Measurements from ENCODE around the gene GNAI3.
A peak's percentile ranks its signal among the peaks of the same experiment; 100 is the strongest.

GNAI3 gene

GRCh38 chr1:109603229-109603628, 54.8 kb downstream of the GNAI3 start:
- DNase-seq: no peak

DNA sequence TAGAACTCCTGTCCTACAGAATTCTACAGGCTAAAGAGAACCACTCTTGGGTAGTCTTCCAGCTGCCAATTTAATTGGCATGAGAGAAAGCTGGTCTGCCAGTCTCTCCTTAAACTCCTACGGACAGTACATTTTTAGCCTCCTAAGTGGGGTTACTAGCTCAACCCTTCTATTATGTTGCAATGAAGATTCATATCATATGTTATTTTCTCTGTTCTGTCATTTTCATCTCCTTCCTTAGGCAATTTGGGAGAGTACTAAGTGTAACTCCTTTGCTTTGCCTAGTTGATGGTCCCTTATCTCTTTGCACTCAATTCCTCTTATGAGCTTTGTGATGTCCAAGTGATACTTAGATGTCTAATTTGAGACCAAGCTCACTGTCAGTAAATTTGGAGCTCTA, 57.0 kb downstream of the GNAI3 start:
- no peak for DNase-seq

DNA sequence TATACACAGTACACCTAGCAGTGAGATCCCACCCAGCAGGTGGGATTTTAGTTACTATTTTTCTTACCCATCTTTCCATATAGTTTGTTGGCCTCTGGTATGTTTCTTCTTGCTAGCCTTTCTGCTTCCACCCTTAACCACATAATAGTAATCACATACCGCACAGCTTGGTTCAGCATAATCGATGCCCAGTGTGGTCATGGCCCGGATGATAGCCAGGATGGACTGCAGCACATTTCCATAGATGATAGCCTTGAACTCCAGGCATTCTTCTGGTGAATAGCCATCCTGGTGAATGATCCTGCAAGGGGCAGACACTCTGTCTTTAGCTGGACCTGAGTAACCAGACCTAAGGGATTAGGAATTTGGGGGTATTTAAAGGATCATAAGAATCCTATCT, 61.5 kb downstream of the GNAI3 start:
- no peak for DNase-seq

GRCh38 chr1:109610609-109611307, 62.3 kb downstream of the GNAI3 start:
- DNase-seq: no peak

DNA sequence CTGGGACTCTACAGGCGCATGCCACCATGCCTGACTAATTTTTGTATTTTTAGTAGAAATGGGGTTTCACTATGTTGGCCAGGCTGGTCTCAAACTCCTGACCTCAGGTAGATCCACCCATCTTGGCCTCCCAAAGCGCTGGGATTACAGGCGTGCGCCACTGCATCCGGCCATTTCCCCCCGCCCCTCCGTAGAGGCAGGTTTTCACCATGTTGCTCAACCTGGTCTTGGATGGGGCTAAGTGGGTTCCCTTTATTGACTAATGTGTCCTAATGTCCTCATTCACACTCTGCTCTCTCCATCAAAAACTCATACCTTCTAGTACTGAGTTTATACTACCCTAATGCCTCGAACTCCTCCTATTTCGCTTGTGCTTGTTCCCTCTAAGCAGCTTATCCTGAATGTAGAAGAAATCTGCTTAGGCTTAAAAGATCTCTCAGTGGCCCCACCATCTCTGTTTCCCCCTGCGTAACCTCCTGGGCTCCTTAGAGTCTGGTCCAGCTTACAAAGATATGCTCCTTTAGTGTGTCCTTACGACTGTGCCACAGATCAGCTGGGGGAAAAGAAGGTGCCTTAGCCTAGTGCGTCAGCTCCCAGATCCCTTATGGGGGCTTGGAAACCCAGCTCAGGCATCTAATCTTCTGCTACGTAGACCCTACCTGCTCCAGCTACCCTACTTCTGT, 63.0 kb downstream of the GNAI3 start:
- no peak for DNase-seq

- no peak for DNase-seq
Observed at GRCh38 chr1:109613361-109614147, 65.1 kb downstream of the GNAI3 start.

- no peak for DNase-seq
Observed at GRCh38 chr1:109615879-109616278, 67.5 kb downstream of the GNAI3 start.

GRCh38 chr1:109616391-109616790, 68.0 kb downstream of the GNAI3 start:
- no peak for DNase-seq

GRCh38 chr1:109617291-109617801, 68.9 kb downstream of the GNAI3 start:
- DNase-seq: no peak

- no peak for DNase-seq
Observed at GRCh38 chr1:109618661-109619575, 70.5 kb downstream of the GNAI3 start.

GRCh38 chr1:109619576-109620400, 71.4 kb downstream of the GNAI3 start, which contains the start of the genes AMPD2 and GNAT2:
Gene AMPD2, plus strand, starts transcription at chr1:109619837. Its CDS starts 1,339 bp downstream, at chr1:109621176.
Gene GNAT2, minus strand, starts transcription at chr1:109619616. Its CDS starts 6,746 bp downstream, at chr1:109612870.
- DNase-seq: peak; percentile 60

- no peak for DNase-seq
Observed at GRCh38 chr1:109620401-109620791, 72.0 kb downstream of the GNAI3 start.

GRCh38 chr1:109620841-109621286, 72.4 kb downstream of the GNAI3 start:
- DNase-seq: peak; percentile 95

GRCh38 chr1:109621379-109622136, 73.1 kb downstream of the GNAI3 start:
- no peak for DNase-seq

DNA sequence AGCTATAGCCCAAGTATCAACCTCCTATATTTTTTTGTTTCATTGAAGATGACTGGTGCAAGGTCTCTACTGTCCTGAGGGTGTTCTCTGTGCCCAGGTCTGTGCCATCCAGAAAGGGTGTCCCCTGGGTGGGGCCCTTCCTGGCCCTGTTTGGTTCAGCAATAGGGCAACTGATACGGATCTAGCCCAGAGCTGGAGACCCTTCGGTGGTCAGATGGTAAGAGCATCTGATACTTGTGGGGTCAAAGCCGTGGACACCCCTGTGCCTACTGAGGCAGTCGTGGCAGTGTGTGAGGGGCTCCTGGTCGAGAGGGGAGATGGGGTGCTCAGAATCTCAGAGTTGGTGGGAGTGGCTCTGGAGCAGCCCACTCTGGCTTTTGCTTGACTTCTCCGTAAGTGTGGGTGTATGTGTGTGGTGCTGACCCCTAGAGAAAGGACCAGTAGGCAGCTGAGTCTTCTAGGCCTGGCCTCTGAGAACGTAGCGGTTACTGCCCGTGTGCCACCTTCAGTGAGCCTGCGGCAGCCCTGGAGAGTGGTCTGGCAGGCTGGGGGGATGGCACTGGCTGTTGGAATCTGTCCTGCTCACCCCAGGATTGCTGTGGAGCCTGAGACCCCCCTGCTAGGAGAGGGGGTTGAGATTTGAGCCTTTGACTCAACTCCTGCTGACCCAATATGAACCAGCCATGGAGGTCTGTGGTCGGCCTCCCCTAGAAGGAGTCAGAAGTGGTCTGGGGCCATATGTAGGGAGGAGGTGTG, 73.9 kb downstream of the GNAI3 start:
- DNase-seq: no peak

DNA sequence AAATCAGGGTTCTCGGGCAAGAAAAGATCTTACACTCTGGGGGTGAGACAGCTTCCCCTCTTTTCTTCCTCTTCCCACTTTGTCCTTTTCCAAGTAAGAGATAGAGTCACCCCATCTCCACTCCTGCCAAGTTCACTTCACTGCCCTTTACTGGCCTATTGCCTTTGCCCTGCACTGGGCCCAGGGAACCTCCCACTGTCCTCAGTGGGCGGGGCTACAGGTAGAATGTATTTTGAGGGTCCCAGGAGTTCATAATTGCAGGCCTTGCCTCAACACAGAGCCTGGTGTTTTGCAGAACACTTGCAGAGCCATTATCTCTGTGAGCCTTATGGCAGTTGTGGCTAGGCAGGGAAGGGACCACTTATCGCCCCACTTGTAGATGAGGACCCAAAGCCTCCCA, 74.5 kb downstream of the GNAI3 start:
- no peak for DNase-seq

DNA sequence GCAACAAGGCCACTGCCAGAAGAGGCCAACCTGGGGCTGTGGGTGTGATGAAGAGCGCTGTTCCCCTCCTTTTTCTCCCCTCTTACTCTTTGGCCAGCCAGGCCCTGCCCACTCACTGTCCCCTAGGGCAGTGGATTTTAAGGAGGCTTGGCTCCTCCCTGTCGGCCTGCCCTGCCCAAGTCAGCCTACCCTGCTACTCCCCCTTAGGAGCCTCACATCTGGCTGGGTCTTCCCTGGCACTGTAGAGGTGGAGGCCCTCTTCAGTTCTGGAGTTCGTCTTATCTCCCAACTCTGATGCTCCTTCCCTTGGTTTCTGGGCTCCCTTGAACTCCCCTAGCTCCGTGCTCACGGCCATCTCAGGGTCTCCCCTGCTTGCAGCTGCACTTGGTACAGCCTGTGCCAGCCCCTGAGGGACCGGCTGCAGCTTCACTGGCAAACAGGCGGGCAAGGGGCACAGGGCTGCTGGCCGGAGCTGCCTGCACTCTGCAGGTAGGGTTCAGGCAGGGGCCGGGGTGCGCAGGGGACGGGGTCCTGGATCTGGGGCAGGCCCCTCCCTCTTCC, 75.3 kb downstream of the GNAI3 start:
- DNase-seq: no peak

GRCh38 chr1:109624201-109625010, 76.0 kb downstream of the GNAI3 start:
- DNase-seq: no peak
